DMS 273 (cell line): ENCODE measurements around the gene OPN4.
A peak's percentile ranks its signal among the peaks of the same experiment; 100 is the strongest.

Experiments used
- DNase-seq: peaks from one replicate; lab custom pipeline; 2025; ENCODE audit not compliant: unreplicated experiment; lab: John Stamatoyannopoulos, UW

Gene OPN4

GRCh38 chr10:86698207-86698940, 44.0 kb downstream of the OPN4 start:
- no peak for DNase-seq

GRCh38 chr10:86699125-86699524, 44.8 kb downstream of the OPN4 start:
- DNase-seq, result no peak

GRCh38 chr10:86699541-86699940, 45.2 kb downstream of the OPN4 start:
- DNase-seq, result no peak

- no peak for DNase-seq
These were observed 45.9 kb downstream of the OPN4 start for GRCh38 chr10:86699991-86700840.

GRCh38 chr10:86700851-86701617, 46.7 kb downstream of the OPN4 start:
- no peak for DNase-seq

- DNase-seq, result no peak
These were observed 48.8 kb downstream of the OPN4 start for GRCh38 chr10:86703176-86703575.

GRCh38 chr10:86705139-86705538, 50.8 kb downstream of the OPN4 start:
- no peak for DNase-seq

- no peak for DNase-seq
These were observed 51.6 kb downstream of the OPN4 start for GRCh38 chr10:86705905-86706304.

GRCh38 chr10:86706401-86706841, 52.1 kb downstream of the OPN4 start:
- no peak for DNase-seq

- DNase-seq, result no peak
These were observed 52.6 kb downstream of the OPN4 start for GRCh38 chr10:86706977-86707376.

GRCh38 chr10:86707505-86707904, 53.2 kb downstream of the OPN4 start:
- DNase-seq, result no peak

- DNase-seq, result no peak
These were observed 53.9 kb downstream of the OPN4 start for GRCh38 chr10:86708068-86708782.

- DNase-seq, result peak; percentile 22
These were observed 54.5 kb downstream of the OPN4 start for GRCh38 chr10:86708783-86709380.

GRCh38 chr10:86709396-86710185, 55.2 kb downstream of the OPN4 start:
- DNase-seq, result no peak

GRCh38 chr10:86710987-86711512, 56.7 kb downstream of the OPN4 start:
- peak; percentile 94 for DNase-seq

GRCh38 chr10:86711513-86712316, 57.4 kb downstream of the OPN4 start:
- peak; percentile 75 for DNase-seq

GRCh38 chr10:86712317-86712707, 58.0 kb downstream of the OPN4 start:
- peak; percentile 66 for DNase-seq

GRCh38 chr10:86715156-86715795, 60.9 kb downstream of the OPN4 start:
- DNase-seq, result no peak
